Endothelial cell of umbilical vein (primary cell): Measurements from ENCODE around the gene TMEM145.
"Not testable (repeated sequence)": the region's sequence is repeated elsewhere in the genome, so short reads cannot be mapped to it uniquely, and the experiment has no call there.

Source experiments
- EZH2 ChIP-seq: IDR thresholded peaks from 2 replicates; pipeline ENCODE4 v1.6.1; 2012; ENCODE audit warnings: borderline replicate concordance, low read depth, mild to moderate bottlenecking, moderate library complexity, low read length, inconsistent platforms; ENCODE audit not compliant: severe bottlenecking
- FOS ChIP-seq: IDR thresholded peaks from 2 replicates; pipeline ENCODE4 v1.6.1; 2011; ENCODE audit warnings: mild to moderate bottlenecking, low read length, moderate library complexity, borderline replicate concordance; ENCODE audit not compliant: insufficient read depth
- GATA2 ChIP-seq: IDR thresholded peaks from 2 replicates; pipeline ENCODE4 v1.7.0; 2011; ENCODE audit warnings: low read depth, mild to moderate bottlenecking, moderate library complexity, mixed read lengths, low read length; ENCODE audit not compliant: insufficient read length, insufficient read depth
- MYC ChIP-seq: IDR thresholded peaks from one replicate; pipeline ENCODE4 v1.6.1; 2011; ENCODE audit warnings: mild to moderate bottlenecking, low read depth, low read length
- POLR2A ChIP-seq: IDR thresholded peaks from 2 replicates; pipeline ENCODE4 v1.6.1; 2012; ENCODE audit warnings: low read depth, mild to moderate bottlenecking, control low read depth, low read length
- POLR2AphosphoS5 ChIP-seq: IDR thresholded peaks from 2 replicates; pipeline ENCODE4 v1.6.1; 2012; ENCODE audit warnings: low read depth, mild to moderate bottlenecking, control low read depth, low read length, moderate library complexity; ENCODE audit not compliant: insufficient read depth
- TF ChIP-seq, protein P1 (sequence below), 2 donors: IDR thresholded peaks; 1 replicate in 1 of 2; 2 replicates in 1 of 2; pipeline ENCODE4 v1.5.1; 2011; ENCODE audit warnings: low read length in 2 of 2, mild to moderate bottlenecking in 2 of 2, moderate library complexity in 2 of 2, control low read depth in 1 of 2, inconsistent platforms in 1 of 2, low read depth in 1 of 2; ENCODE audit not compliant: insufficient read depth in 1 of 2; ENCODE audit errors: extremely low read depth in 1 of 2
- TF ChIP-seq, protein P2 (sequence below): IDR thresholded peaks from 2 replicates; pipeline ENCODE4 v1.6.1; 2011; ENCODE audit not compliant: insufficient read depth, insufficient read length

DNA sequence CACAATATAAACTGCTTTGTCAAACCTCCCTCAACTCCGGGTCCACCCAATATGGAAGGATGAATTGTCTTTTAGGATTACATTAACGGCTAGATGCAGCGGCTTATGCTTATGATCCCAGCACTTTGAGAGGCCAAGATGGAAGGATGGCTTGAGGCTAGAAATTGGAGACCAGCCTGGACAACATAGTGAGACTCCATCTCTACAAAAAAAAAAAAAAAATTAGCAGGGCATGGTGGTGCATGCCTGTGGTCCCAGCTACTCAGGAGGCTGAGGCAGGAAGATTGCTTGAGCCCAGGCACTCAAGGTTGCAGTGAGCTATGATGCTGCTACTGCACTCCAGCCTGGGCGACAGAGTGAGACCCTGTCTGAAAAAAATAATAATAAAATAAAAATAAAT is 47.0 kb upstream of the TMEM145 start:
- TF ChIP-seq EZH2, GATA2, FOS, POLR2A, POLR2AphosphoS5, MYC: not testable (repeated sequence)
- TF ChIP-seq, protein P1, sequence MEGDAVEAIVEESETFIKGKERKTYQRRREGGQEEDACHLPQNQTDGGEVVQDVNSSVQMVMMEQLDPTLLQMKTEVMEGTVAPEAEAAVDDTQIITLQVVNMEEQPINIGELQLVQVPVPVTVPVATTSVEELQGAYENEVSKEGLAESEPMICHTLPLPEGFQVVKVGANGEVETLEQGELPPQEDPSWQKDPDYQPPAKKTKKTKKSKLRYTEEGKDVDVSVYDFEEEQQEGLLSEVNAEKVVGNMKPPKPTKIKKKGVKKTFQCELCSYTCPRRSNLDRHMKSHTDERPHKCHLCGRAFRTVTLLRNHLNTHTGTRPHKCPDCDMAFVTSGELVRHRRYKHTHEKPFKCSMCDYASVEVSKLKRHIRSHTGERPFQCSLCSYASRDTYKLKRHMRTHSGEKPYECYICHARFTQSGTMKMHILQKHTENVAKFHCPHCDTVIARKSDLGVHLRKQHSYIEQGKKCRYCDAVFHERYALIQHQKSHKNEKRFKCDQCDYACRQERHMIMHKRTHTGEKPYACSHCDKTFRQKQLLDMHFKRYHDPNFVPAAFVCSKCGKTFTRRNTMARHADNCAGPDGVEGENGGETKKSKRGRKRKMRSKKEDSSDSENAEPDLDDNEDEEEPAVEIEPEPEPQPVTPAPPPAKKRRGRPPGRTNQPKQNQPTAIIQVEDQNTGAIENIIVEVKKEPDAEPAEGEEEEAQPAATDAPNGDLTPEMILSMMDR (IDR thresholded peaks at IDR 0.05; ENCODE audit: extremely low read depth in 1 of 2, insufficient read depth in 1 of 2, low read depth in 1 of 2, low read length in 2 of 2), result not testable (repeated sequence)
- TF ChIP-seq, protein P2, sequence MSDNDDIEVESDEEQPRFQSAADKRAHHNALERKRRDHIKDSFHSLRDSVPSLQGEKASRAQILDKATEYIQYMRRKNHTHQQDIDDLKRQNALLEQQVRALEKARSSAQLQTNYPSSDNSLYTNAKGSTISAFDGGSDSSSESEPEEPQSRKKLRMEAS, result not testable (repeated sequence)
